Body of pancreas (tissue), 4 donors: Measurements from ENCODE around the gene SNX32. TPM values are rescaled to one million over a fixed set of nuclear protein-coding genes. Genes with fewer than 3 reads are reported as not detected.

Source experiments
- ATAC-seq: fragments of 150-250 bp; one replicate; pipeline ENCODE4 v1.9.1; 2016
- DNase-seq, 4 donors: peaks; one replicate each; pipeline ENCODE4 v3.0.0-alpha.2; 2019
- H3K27ac ChIP-seq, 4 donors: fragments of 200-600 bp; sonication (generic); 1 replicate in 3 of 4; 2 replicates in 1 of 4; pipeline versions ENCODE4 v1.5.1 to v1.6.1; 2016 to 2019; ENCODE audit warnings: mild to moderate bottlenecking in 1 of 4, mixed read lengths in 1 of 4, moderate library complexity in 1 of 4
- H3K27me3 ChIP-seq, 2 donors: fragments of 200-600 bp; sonication (generic); one replicate each; pipeline ENCODE4 v1.6.0; 2016; ENCODE audit warnings: mild to moderate bottlenecking in 1 of 2
- H3K36me3 ChIP-seq, 2 donors: fragments of 200-600 bp; sonication (generic); replicated peaks in 1 of 2; 2 replicates each; pipeline ENCODE4 v1.5.1; 2016; ENCODE audit warnings: low read depth in 2 of 2; ENCODE audit not compliant: insufficient read depth in 1 of 2
- H3K4me1 ChIP-seq: fragments of 200-600 bp; sonication (generic); one replicate; pipeline ENCODE4 v1.6.0; 2016
- H3K4me3 ChIP-seq, 2 donors: fragments of 200-600 bp; sonication (generic); 1 replicate in 1 of 2; 2 replicates in 1 of 2; pipeline ENCODE4 v1.5.1; 2016 to 2019
- H3K9me3 ChIP-seq, 3 donors: fragments of 200-600 bp; sonication (generic); 1 replicate in 2 of 3; 2 replicates in 1 of 3; pipeline ENCODE4 v1.5.1; 2016
- POLR2A ChIP-seq, 3 donors: fragments of 450-650 bp; IDR thresholded peaks; one replicate each; pipeline ENCODE4 v1.6.1; 2016; ENCODE audit warnings: antibody characterized with exemption in 3 of 3, mild to moderate bottlenecking in 2 of 3
- WGBS, 2 donors: methylation state at CpG; one replicate each; pipeline ENCODE4 v1.1.5; 2017; 5-methylcytosine and 5-hydroxymethylcytosine counted together
- intact Hi-C: fragments of 100-400 bp; cut with DNase I; formaldehyde crosslinking; loops from one replicate; pipeline ENCODE4 v1.15.1; 2023
- total RNA-seq, 2 donors: library from RNA; depleted of rRNA; stranded (reverse); fragments of >200 nt; gene quantifications; one replicate each; pipeline ENCODE4 v1.1.0, GENCODE V29; 2016
- TF ChIP-seq, protein P1 (sequence below), 7 experiments: fragments of 450-650 bp in 4 of 7; fragments of 200-600 bp in 3 of 7; sonication (generic) in 3 of 7; IDR thresholded peaks; one replicate each; pipeline ENCODE4 v1.5.1; 2016 to 2019; ENCODE audit warnings: antibody characterized with exemption in 7 of 7

The SNX32 gene
- total RNA-seq, 2 donors from 2014 or later = 0.26 TPM; not detected in 1

DNA sequence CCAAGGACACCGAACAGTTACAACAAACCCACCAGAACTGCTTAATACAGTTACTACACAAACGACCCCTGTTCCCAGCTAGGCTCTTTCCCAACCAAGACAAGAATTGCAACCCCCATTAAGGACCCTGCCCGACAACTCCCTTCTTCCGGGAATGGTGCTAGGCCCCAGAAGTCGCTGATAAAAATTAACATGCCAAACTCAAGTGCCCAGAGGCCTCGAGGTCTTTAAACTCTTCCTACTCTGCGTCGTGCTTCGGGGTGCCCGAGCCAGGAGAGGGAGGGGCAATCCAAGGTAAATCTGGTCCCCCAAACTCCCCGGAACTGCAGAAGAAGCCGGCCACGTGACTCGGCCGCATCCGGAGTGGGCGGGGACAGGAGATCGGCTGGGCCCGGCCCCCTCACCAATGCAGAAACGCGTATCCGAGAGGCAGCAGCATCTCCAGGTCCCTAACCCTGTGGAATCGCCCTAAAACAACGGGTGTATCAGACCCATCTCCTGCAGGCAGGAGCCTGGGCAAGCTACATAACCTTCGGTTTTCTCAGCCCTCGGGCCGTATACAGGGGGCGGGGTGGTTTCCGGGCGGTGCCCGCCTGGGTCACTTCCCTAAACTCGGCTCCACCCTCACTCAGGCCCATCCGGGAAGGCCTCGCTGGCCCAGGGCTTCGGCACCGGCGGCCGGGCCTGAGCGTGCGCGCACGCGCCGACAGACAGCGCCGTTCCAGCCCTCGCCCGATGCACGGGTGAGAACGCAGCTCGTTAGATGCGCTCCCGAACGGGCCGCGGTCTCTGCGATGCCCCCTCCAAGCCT lies 23.1 kb downstream of the SNX32 start:
- ATAC-seq = peak; percentile 31
- peak overlapping the region; percentile 83 to 93 (median 92) for H3K27ac ChIP-seq
- H3K9me3 ChIP-seq = no peaks in the 10 kb centered on the region
- peak overlapping the region; percentile 56 to 74 for H3K4me3 ChIP-seq
- peaks cover 8 to 26% of the 10 kb centered on the region in 2 donors for H3K36me3 ChIP-seq
- intact Hi-C loops = no loop called here
- no peaks in the 10 kb centered on the region for H3K27me3 ChIP-seq
- peak; percentile 73 to 84 (median 78) for DNase-seq
- 1 to 50% methylated on average over 2 to 49 of the region's 57 CpGs for WGBS, 2 donors
- H3K4me1 ChIP-seq = peaks cover 48% of the 10 kb centered on the region
- peak; percentile 30 to 56 (median 49) for TF ChIP-seq POLR2A (IDR thresholded peaks at IDR 0.05)
- TF ChIP-seq, protein P1, sequence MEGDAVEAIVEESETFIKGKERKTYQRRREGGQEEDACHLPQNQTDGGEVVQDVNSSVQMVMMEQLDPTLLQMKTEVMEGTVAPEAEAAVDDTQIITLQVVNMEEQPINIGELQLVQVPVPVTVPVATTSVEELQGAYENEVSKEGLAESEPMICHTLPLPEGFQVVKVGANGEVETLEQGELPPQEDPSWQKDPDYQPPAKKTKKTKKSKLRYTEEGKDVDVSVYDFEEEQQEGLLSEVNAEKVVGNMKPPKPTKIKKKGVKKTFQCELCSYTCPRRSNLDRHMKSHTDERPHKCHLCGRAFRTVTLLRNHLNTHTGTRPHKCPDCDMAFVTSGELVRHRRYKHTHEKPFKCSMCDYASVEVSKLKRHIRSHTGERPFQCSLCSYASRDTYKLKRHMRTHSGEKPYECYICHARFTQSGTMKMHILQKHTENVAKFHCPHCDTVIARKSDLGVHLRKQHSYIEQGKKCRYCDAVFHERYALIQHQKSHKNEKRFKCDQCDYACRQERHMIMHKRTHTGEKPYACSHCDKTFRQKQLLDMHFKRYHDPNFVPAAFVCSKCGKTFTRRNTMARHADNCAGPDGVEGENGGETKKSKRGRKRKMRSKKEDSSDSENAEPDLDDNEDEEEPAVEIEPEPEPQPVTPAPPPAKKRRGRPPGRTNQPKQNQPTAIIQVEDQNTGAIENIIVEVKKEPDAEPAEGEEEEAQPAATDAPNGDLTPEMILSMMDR (IDR thresholded peaks at IDR 0.05) = peak in 1 of 7 experiments; percentile 5

- Histone ChIP-seq H3K36me3 (peaks cover 8 to 23% of the 10 kb centered on the region in 2 donors), H3K4me1 (peaks cover 51% of the 10 kb centered on the region), H3K27me3 (no peaks in the 10 kb centered on the region), H3K4me3 (peak overlapping the region; percentile 56 to 74), H3K9me3 (no peaks in the 10 kb centered on the region), H3K27ac (peak overlapping the region; percentile 83 to 93 (median 92))
- TF ChIP-seq, protein P1 (IDR thresholded peaks at IDR 0.05) = no peak
- TF ChIP-seq POLR2A (IDR thresholded peaks at IDR 0.05) = no peak
- ATAC-seq (no peak), DNase-seq (peak; percentile 39 to 58 (median 44))
- intact Hi-C loops = no loop called here
- WGBS, 2 donors = 0% methylated on average over 33 of the region's 49 CpGs; no CpG with 5 or more reads in 1 of the 2 donors
These were observed 23.7 kb downstream of the SNX32 start for GRCh38 chr11:65857500-65857852.

GRCh38 chr11:65857853-65858680 lies 24.3 kb downstream of the SNX32 start, which contains the start of gene CFL1:
CFL1 (minus strand) TSS chr11:65858180; CDS start chr11:65858099, 81 bp downstream.
- ATAC-seq (peak; percentile 80), DNase-seq (peak; percentile 98 to 99 (median 99))
- peak within 1 kb of the TSS; percentile 56 to 74 for H3K4me3 ChIP-seq
- intact Hi-C loops = no loop called here
- H3K27me3 ChIP-seq = no peaks in the 10 kb centered on the region
- H3K4me1 ChIP-seq = peaks cover 51% of the 10 kb centered on the region
- TF ChIP-seq, protein P1 (IDR thresholded peaks at IDR 0.05) = peak in 1 of 7 experiments; percentile 22
- TF ChIP-seq POLR2A (IDR thresholded peaks at IDR 0.05) = peak; percentile 97 to 99 (median 99)
- H3K9me3 ChIP-seq = no peaks in the 10 kb centered on the region
- H3K27ac ChIP-seq = peak within 1 kb of the TSS; percentile 92 to 96 (median 92)
- WGBS, 2 donors = 0 to 1% methylated on average over 17 to 80 of the region's 92 CpGs
- H3K36me3 ChIP-seq = peaks cover 8 to 21% of the 10 kb centered on the region in 2 donors

DNA sequence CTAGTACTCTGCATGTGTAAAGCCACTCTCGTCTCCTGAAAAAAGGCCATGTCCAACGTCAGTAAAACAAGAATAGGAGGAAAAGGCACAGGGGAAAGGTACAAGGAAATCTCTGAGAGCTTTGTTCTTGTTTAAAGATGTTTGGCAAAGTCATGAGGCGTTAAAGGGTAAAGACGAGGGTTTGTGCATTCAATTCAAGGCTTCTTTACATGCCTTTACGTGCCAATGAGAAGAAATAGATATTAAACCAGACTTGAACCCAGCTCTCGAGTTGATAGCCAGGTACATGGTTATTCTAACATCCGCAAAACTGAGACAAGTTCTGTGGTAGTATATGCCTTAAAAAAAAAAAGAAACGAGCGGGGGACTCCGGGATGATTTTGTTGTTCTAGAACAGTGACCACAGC lies 24.9 kb downstream of the SNX32 start:
- Histone ChIP-seq H3K27ac (peak overlapping the region; percentile 92 to 96 (median 92)), H3K4me1 (peaks cover 51% of the 10 kb centered on the region), H3K9me3 (no peaks in the 10 kb centered on the region), H3K36me3 (peaks cover 8 to 23% of the 10 kb centered on the region in 2 donors), H3K27me3 (no peaks in the 10 kb centered on the region), H3K4me3 (peak overlapping the region in 1 of 2 donors; percentile 18)
- WGBS, 2 donors = 0 to 1% methylated on average over 10 of the region's 10 CpGs
- ATAC-seq (no peak), DNase-seq (no peak)
- TF ChIP-seq, protein P1 (IDR thresholded peaks at IDR 0.05) = no peak
- TF ChIP-seq POLR2A (IDR thresholded peaks at IDR 0.05) = no peak
- intact Hi-C loops = no loop called here
